ENCODE results near the gene SMYD1. TPM values are rescaled to one million over a fixed set of nuclear protein-coding genes. Genes with fewer than 3 reads are reported as not detected.

The SMYD1 gene
- total and polyA plus RNA-seq, 2 donors (not counting 3 experiments of a cell fraction or from before 2014, with no cell fraction given) = not detected

DNA sequence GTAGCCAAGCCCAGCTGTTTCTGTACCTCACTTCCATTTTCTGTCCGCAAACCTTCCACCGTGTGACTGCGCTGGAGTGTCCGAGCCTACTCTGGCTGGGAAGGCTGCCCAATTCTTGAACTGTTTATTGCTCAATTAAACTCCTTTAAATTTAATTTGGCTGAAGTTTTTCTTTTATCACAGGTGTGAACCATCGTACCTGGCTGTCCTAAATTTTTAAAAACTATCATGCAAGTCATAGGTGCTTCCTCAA, 45.0 kb upstream of the SMYD1 start:
- no peaks in the 10 kb centered on the region for H3K9me1 ChIP-seq (replicated peaks; ENCODE audit: control insufficient read depth, extremely low read depth, insufficient read depth, low read length)
- H3K4me2 ChIP-seq (ENCODE audit: insufficient read depth, low read length) = no peak overlapping the region
- no peaks in the 10 kb centered on the region for H3K9me3 ChIP-seq (replicated peaks; ENCODE audit: control insufficient read depth, insufficient read depth, low read length)
- H3K9ac ChIP-seq (replicated peaks; ENCODE audit: extremely low read depth, insufficient read depth, low read length) = no peak overlapping the region
- dilution Hi-C loops (cut with MboI; ENCODE audit: extremely low pct_ligation_motif_present, low sequenced_read_pairs) (no loop called here), intact Hi-C loops (cut with micrococcal nuclease) (no loop called here)
- FAIRE-seq (no peak), DNase-seq (ENCODE audit: low read depth, low spot score) (no peak)
- ChIA-PET POLR2A (no interaction called here), CTCF (interaction anchor here (1.3 kb wide), 1 partner anchor 37 kb away, joined by 3 read pairs; no protein-coding TSS in a partner anchor)
- H3K36me3 ChIP-seq (ENCODE audit: control insufficient read depth in 2 of 2, extremely low read depth in 1 of 2, insufficient read depth in 2 of 2, low read length in 2 of 2) = no peaks in the 10 kb centered on the region
- H3K27me3 ChIP-seq (ENCODE audit: control insufficient read depth in 2 of 2, insufficient read depth in 2 of 2, low read length in 2 of 2) = no peaks in the 10 kb centered on the region
- TF ChIP-seq CTCF (IDR thresholded peaks at IDR 0.05; ENCODE audit: extremely low read depth in 1 of 2, insufficient read depth in 1 of 2, low read depth in 1 of 2, low read length in 2 of 2) = no peak
- no peak for TF ChIP-seq JUN (IDR thresholded peaks at IDR 0.05; ENCODE audit: borderline replicate concordance, insufficient read depth, insufficient read length, low read depth)
- TF ChIP-seq MYC (IDR thresholded peaks at IDR 0.05; ENCODE audit: low read depth, low read length) = no peak
- TF ChIP-seq FOS (IDR thresholded peaks at IDR 0.05; ENCODE audit: borderline replicate concordance, insufficient read depth, low read length) = no peak
- no peak for TF ChIP-seq GATA2 (IDR thresholded peaks at IDR 0.05; ENCODE audit: insufficient read depth, insufficient read length, low read depth, low read length)
- no peak for TF ChIP-seq POLR2A (IDR thresholded peaks at IDR 0.05; ENCODE audit: low read depth, low read length)
- TF ChIP-seq MAX (IDR thresholded peaks at IDR 0.05; ENCODE audit: insufficient read depth, insufficient read length) = no peak
- TF ChIP-seq EZH2 (IDR thresholded peaks at IDR 0.05; ENCODE audit: borderline replicate concordance, low read depth, low read length, severe bottlenecking) = no peak
- no peak for TF ChIP-seq POLR2AphosphoS5 (IDR thresholded peaks at IDR 0.05; ENCODE audit: insufficient read depth, low read depth, low read length)
- no TSS peak for BruUV-seq (replicated peaks)
- no peak overlapping the region for H3K27ac ChIP-seq (ENCODE audit: insufficient read depth, low read depth, low read length)
- H4K20me1 ChIP-seq (replicated peaks; ENCODE audit: control insufficient read depth, extremely low read depth, insufficient read depth, low read length) = no peaks in the 10 kb centered on the region
- H2AFZ ChIP-seq (ENCODE audit: low read depth, low read length) = no peak overlapping the region
- no peaks in the 10 kb centered on the region for H3K4me1 ChIP-seq (ENCODE audit: control insufficient read depth, extremely low read depth, insufficient read depth, low read length)
- no peak overlapping the region for H3K4me3 ChIP-seq (replicated peaks in 1 of 3; ENCODE audit: insufficient read depth in 1 of 3, low read depth in 1 of 3, low read length in 3 of 3)
- H3K79me2 ChIP-seq (ENCODE audit: control insufficient read depth, insufficient read depth, low read length) = no peaks in the 10 kb centered on the region
